ENCODE results near the gene MAD2L1BP. TPM values are rescaled to one million over a fixed set of nuclear protein-coding genes. Genes with fewer than 3 reads are reported as not detected.
A peak's percentile ranks its signal among the peaks of the same experiment; 100 is the strongest.

Gene MAD2L1BP
- total and polyA plus RNA-seq, 2 of the 13 experiments (the other 11 are each of a cell fraction or from before 2014, with no cell fraction given): 54.2 to 55.5 TPM

GRCh38 chr6:43629505-43630300 lies 5.9 kb upstream of the MAD2L1BP start (continued):
- TF ChIP-seq ISL2 (CRISPR knock-in tag; IDR thresholded peaks at IDR 0.05) (no peak; the same call in none of the 2 replicates), SP2 (CRISPR knock-in tag; IDR thresholded peaks at IDR 0.05) (no peak; the same call in 1 of the 2 replicates), ZNF761 (CRISPR knock-in tag; conservative IDR thresholded peaks at IDR 0.05) (peak; percentile 18; the same call in 1 of the 2 replicates), ZFP41 (CRISPR knock-in tag; IDR thresholded peaks at IDR 0.05; ENCODE audit: borderline replicate concordance) (no peak), SIN3B (IDR thresholded peaks at IDR 0.05; ENCODE audit: low read length) (peak; percentile 7; the same call in 1 of the 2 replicates), ZFP62 (CRISPR knock-in tag; IDR thresholded peaks at IDR 0.05) (no peak), ZNF777 (CRISPR knock-in tag; IDR thresholded peaks at IDR 0.05) (peak; percentile 76), ATF7 (IDR thresholded peaks at IDR 0.05) (no peak), ATF7 (CRISPR knock-in tag; IDR thresholded peaks at IDR 0.05) (peak; percentile 56; the same call in 1 of the 2 replicates), ZNF558 (CRISPR knock-in tag; IDR thresholded peaks at IDR 0.05; ENCODE audit: borderline replicate concordance) (no peak), SAP130 (CRISPR knock-in tag; IDR thresholded peaks at IDR 0.05; ENCODE audit: low read depth) (peak; percentile 80), GATA4 (IDR thresholded peaks at IDR 0.05; ENCODE audit: borderline replicate concordance, low read depth) (peak; percentile 54; the same call in 1 of the 2 replicates), JUND (CRISPR knock-in tag; IDR thresholded peaks at IDR 0.05) (no peak), SAFB2 (CRISPR knock-in tag; IDR thresholded peaks at IDR 0.05; ENCODE audit: borderline replicate concordance, low read depth) (no peak; the same call in 1 of the 2 replicates), ZNF335 (CRISPR knock-in tag; IDR thresholded peaks at IDR 0.05) (peak; percentile 34; the same call in 1 of the 2 replicates), NFKB2 (CRISPR knock-in tag; IDR thresholded peaks at IDR 0.05; ENCODE audit: borderline replicate concordance) (peak; percentile 65; the same call in 1 of the 2 replicates), ZNF513 (CRISPR knock-in tag; conservative IDR thresholded peaks at IDR 0.05) (0 out of 2 replicates have a peak, but pooled peaks have one; percentile 38), PHF20 (CRISPR knock-in tag; IDR thresholded peaks at IDR 0.05) (no peak), NFKBIZ (CRISPR knock-in tag; IDR thresholded peaks at IDR 0.05) (peak; percentile 30; the same call in 1 of the 2 replicates), ONECUT2 (CRISPR knock-in tag; IDR thresholded peaks at IDR 0.05) (no peak; the same call in 1 of the 2 replicates), ZNF660 (CRISPR knock-in tag; IDR thresholded peaks at IDR 0.05; ENCODE audit: borderline replicate concordance, low read depth) (0 out of 2 replicates have a peak, but pooled peaks have one; percentile 59), HNRNPL (IDR thresholded peaks at IDR 0.05; ENCODE audit: low read depth, low read length) (no peak), MZF1 (CRISPR knock-in tag; IDR thresholded peaks at IDR 0.05; ENCODE audit: borderline replicate concordance) (no peak), ZMAT3 (CRISPR knock-in tag; conservative IDR thresholded peaks at IDR 0.05) (peak; percentile 33; the same call in 1 of the 2 replicates)
- TF ChIP-seq, protein P1, sequence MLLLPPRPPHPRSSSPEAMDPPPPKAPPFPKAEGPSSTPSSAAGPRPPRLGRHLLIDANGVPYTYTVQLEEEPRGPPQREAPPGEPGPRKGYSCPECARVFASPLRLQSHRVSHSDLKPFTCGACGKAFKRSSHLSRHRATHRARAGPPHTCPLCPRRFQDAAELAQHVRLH (CRISPR knock-in tag; IDR thresholded peaks at IDR 0.05; ENCODE audit: borderline replicate concordance, low read depth): peak; percentile 30; the same call in 1 of the 2 replicates
- TF ChIP-seq, protein P2, sequence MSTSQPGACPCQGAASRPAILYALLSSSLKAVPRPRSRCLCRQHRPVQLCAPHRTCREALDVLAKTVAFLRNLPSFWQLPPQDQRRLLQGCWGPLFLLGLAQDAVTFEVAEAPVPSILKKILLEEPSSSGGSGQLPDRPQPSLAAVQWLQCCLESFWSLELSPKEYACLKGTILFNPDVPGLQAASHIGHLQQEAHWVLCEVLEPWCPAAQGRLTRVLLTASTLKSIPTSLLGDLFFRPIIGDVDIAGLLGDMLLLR (CRISPR knock-in tag; IDR thresholded peaks at IDR 0.05): no peak
- TF ChIP-seq, protein P3, sequence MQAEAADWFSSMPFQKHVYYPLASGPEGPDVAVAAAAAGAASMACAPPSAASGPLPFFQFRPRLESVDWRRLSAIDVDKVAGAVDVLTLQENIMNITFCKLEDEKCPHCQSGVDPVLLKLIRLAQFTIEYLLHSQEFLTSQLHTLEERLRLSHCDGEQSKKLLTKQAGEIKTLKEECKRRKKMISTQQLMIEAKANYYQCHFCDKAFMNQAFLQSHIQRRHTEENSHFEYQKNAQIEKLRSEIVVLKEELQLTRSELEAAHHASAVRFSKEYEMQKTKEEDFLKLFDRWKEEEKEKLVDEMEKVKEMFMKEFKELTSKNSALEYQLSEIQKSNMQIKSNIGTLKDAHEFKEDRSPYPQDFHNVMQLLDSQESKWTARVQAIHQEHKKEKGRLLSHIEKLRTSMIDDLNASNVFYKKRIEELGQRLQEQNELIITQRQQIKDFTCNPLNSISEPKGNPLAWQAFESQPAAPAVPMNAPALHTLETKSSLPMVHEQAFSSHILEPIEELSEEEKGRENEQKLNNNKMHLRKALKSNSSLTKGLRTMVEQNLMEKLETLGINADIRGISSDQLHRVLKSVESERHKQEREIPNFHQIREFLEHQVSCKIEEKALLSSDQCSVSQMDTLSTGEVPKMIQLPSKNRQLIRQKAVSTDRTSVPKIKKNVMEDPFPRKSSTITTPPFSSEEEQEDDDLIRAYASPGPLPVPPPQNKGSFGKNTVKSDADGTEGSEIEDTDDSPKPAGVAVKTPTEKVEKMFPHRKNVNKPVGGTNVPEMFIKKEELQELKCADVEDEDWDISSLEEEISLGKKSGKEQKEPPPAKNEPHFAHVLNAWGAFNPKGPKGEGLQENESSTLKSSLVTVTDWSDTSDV (CRISPR knock-in tag; IDR thresholded peaks at IDR 0.05): no peak
